Tibial nerve (tissue), 3 donors: ENCODE results near the gene INPP4A.

Experiments
- POLR2A ChIP-seq, 2 donors: fragments of 450-650 bp; IDR thresholded peaks; one replicate each; pipeline ENCODE4 v1.6.1; 2017; ENCODE audit warnings: antibody characterized with exemption in 2 of 2, mild to moderate bottlenecking in 2 of 2, moderate library complexity in 2 of 2
- TF ChIP-seq, protein P1 (sequence below), 5 experiments: fragments of 200-600 bp in 3 of 5; fragments of 450-650 bp in 2 of 5; sonication (generic) in 3 of 5; IDR thresholded peaks; one replicate each; pipeline ENCODE4 v1.5.1; 2016 to 2019; ENCODE audit warnings: antibody characterized with exemption in 5 of 5, mild to moderate bottlenecking in 3 of 5, moderate library complexity in 2 of 5

DNA sequence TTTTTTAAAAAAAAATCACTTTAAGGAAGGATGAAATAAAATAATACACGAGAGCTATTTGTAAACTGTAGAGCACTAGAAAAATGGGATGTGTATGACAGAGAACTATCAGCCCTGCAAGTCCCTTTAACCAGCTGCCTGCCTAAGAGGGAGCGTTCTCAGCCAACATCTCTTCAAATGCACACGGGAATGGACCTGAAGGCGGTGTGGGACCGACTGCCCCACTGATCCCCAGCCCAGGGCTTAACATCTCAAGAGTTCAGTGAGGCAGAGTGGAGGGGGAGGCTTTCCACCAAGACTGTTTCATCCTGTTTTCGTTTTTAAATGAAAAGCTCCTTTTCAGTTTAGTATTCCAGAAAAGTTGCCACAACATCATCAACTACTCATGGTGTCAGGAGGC lies 2.2 kb downstream of the INPP4A start:
- TF ChIP-seq, protein P1, sequence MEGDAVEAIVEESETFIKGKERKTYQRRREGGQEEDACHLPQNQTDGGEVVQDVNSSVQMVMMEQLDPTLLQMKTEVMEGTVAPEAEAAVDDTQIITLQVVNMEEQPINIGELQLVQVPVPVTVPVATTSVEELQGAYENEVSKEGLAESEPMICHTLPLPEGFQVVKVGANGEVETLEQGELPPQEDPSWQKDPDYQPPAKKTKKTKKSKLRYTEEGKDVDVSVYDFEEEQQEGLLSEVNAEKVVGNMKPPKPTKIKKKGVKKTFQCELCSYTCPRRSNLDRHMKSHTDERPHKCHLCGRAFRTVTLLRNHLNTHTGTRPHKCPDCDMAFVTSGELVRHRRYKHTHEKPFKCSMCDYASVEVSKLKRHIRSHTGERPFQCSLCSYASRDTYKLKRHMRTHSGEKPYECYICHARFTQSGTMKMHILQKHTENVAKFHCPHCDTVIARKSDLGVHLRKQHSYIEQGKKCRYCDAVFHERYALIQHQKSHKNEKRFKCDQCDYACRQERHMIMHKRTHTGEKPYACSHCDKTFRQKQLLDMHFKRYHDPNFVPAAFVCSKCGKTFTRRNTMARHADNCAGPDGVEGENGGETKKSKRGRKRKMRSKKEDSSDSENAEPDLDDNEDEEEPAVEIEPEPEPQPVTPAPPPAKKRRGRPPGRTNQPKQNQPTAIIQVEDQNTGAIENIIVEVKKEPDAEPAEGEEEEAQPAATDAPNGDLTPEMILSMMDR (IDR thresholded peaks at IDR 0.05), result no peak
- no peak for TF ChIP-seq POLR2A (IDR thresholded peaks at IDR 0.05)
